GM12878 (cell line): ENCODE data around the gene ZNF426.

ENCODE experiments used
- KLF5 ChIP-seq: fragments of 450-650 bp; IDR thresholded peaks from 2 replicates; pipeline ENCODE4 v1.6.1; 2014; ENCODE audit warnings: mild to moderate bottlenecking; ENCODE audit not compliant: partially characterized antibody
- LARP7 ChIP-seq: fragments of 450-650 bp; IDR thresholded peaks from 2 replicates; pipeline ENCODE4 v1.6.1; 2017; ENCODE audit warnings: mild to moderate bottlenecking
- MYC ChIP-seq: IDR thresholded peaks from 2 replicates; pipeline ENCODE4 v1.6.1; 2011; ENCODE audit warnings: mild to moderate bottlenecking, low read length, moderate library complexity, inconsistent platforms; ENCODE audit not compliant: insufficient read depth, insufficient replicate concordance, insufficient read length, severe bottlenecking
- POLR2A ChIP-seq: IDR thresholded peaks from 2 replicates; pipeline ENCODE4 v1.6.1; 2011; ENCODE audit warnings: low read depth, mild to moderate bottlenecking, low read length
- RFX5 ChIP-seq: IDR thresholded peaks from 2 replicates; pipeline ENCODE4 v1.6.1; 2011; ENCODE audit warnings: low read depth, low read length, improper control_type of control experiment
- ZNF217 ChIP-seq: fragments of 450-650 bp; IDR thresholded peaks from 2 replicates; pipeline ENCODE4 v1.6.1; 2017; ENCODE audit warnings: antibody characterized with exemption, mild to moderate bottlenecking
- TF ChIP-seq, protein P1 (sequence below), 3 experiments: IDR thresholded peaks in 2 of 3; conservative IDR thresholded peaks in 1 of 3; 2 replicates each; pipeline ENCODE4 v1.5.1; 2011; ENCODE audit warnings: low read depth in 3 of 3, low read length in 3 of 3, mild to moderate bottlenecking in 3 of 3, control low read depth in 2 of 3, moderate library complexity in 2 of 3, inconsistent platforms in 1 of 3, mixed read lengths in 1 of 3; ENCODE audit not compliant: control insufficient read depth in 2 of 3, insufficient read depth in 1 of 3; ENCODE audit errors: extremely low read depth in 1 of 3

DNA sequence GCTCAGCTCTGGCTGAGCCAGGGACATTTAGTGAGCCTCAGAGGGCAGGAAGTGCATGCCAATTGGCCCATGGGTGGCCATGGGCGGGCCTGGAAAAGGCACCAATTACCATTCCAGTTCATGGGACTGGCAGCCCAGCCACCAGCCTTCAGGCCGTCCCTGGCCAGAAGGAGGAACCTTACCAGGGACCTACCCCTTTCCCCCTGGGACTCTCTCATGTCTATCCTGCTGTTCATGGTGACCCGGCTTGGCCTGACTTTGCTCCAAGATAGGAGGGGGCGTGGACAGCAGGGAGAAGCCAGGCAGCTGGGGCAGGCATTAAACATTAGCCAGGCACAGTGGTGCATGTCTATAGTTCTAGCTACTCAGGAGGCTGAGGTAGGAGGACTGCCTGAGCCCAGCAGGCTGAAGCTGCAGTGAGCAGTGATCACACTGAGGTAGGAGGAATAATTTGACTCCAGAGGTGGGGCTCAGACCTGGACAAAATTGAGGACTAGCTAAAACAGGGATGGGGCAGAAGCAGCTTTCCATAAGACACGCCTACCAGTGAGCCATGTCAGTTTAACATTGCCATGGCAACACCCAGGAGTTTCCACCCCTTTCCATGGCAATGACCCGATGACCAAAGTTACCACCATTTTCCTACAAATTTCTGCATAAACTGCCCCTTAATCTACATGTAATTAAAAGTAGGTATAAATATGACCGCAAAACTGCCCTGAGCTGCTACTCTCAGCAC is 14.3 kb upstream of the ZNF426 start:
- TF ChIP-seq KLF5, result no peak
- TF ChIP-seq, protein P1, sequence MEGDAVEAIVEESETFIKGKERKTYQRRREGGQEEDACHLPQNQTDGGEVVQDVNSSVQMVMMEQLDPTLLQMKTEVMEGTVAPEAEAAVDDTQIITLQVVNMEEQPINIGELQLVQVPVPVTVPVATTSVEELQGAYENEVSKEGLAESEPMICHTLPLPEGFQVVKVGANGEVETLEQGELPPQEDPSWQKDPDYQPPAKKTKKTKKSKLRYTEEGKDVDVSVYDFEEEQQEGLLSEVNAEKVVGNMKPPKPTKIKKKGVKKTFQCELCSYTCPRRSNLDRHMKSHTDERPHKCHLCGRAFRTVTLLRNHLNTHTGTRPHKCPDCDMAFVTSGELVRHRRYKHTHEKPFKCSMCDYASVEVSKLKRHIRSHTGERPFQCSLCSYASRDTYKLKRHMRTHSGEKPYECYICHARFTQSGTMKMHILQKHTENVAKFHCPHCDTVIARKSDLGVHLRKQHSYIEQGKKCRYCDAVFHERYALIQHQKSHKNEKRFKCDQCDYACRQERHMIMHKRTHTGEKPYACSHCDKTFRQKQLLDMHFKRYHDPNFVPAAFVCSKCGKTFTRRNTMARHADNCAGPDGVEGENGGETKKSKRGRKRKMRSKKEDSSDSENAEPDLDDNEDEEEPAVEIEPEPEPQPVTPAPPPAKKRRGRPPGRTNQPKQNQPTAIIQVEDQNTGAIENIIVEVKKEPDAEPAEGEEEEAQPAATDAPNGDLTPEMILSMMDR (IDR thresholded peaks at IDR 0.05 in 2 of 3, conservative IDR thresholded peaks at IDR 0.05 in 1 of 3; ENCODE audit: control insufficient read depth in 2 of 3, extremely low read depth in 1 of 3, insufficient read depth in 1 of 3, low read depth in 3 of 3, low read length in 3 of 3), result no peak
- TF ChIP-seq ZNF217, result no peak
- no peak for TF ChIP-seq RFX5
- TF ChIP-seq LARP7, result no peak
- TF ChIP-seq POLR2A, result no peak
- TF ChIP-seq MYC, result no peak
